Liver (tissue), 9 donors: ENCODE data around the gene ITGA6. TPM values are rescaled to one million over a fixed set of nuclear protein-coding genes. Genes with fewer than 3 reads are reported as not detected.

ENCODE experiments used
- DNase-seq: peaks from one replicate; pipeline ENCODE4 v3.0.0-alpha.2; 2017; ENCODE audit warnings: low spot score
- H3K27ac ChIP-seq, 2 donors: one replicate each; pipeline ENCODE4 v1.7.0; 2013; ENCODE audit warnings: inconsistent platforms in 2 of 2, low read length in 2 of 2, control low read depth in 1 of 2, low read depth in 1 of 2, mild to moderate bottlenecking in 1 of 2
- H3K27me3 ChIP-seq, 4 donors: one replicate each; pipeline versions ENCODE4 v1.6.1 to v1.7.0; 2013; ENCODE audit warnings: low read length in 3 of 4, inconsistent platforms in 1 of 4, mild to moderate bottlenecking in 1 of 4, moderate library complexity in 1 of 4; ENCODE audit not compliant: control insufficient read depth in 4 of 4, insufficient read depth in 4 of 4
- H3K36me3 ChIP-seq, 4 donors: one replicate each; pipeline versions ENCODE4 v1.6.1 to v1.7.0; 2013; ENCODE audit warnings: low read length in 3 of 4, mild to moderate bottlenecking in 3 of 4, low read depth in 1 of 4, moderate library complexity in 1 of 4; ENCODE audit not compliant: control insufficient read depth in 4 of 4, insufficient read depth in 3 of 4
- H3K4me1 ChIP-seq, 4 donors: one replicate each; pipeline versions ENCODE4 v1.6.1 to v1.7.0; 2013; ENCODE audit warnings: low read length in 3 of 4, mild to moderate bottlenecking in 3 of 4, moderate library complexity in 1 of 4; ENCODE audit not compliant: control insufficient read depth in 4 of 4, insufficient read depth in 4 of 4
- H3K4me3 ChIP-seq, 3 donors: one replicate each; pipeline versions ENCODE4 v1.6.1 to v1.7.0; 2013; ENCODE audit warnings: low read length in 3 of 3, control low read depth in 1 of 3, low read depth in 1 of 3, mild to moderate bottlenecking in 1 of 3
- H3K9ac ChIP-seq, 2 donors: one replicate each; pipeline ENCODE4 v1.7.0; 2013; ENCODE audit warnings: low read length in 2 of 2, mild to moderate bottlenecking in 2 of 2, moderate library complexity in 2 of 2, control low read depth in 1 of 2, low read depth in 1 of 2
- H3K9me3 ChIP-seq, 4 donors: one replicate each; pipeline versions ENCODE4 v1.6.1 to v1.7.0; 2013; ENCODE audit warnings: low read length in 3 of 4; ENCODE audit not compliant: control insufficient read depth in 4 of 4
- ATF3 ChIP-seq: IDR thresholded peaks from 2 replicates; pipeline ENCODE4 v1.6.1; 2016; ENCODE audit warnings: antibody characterized with exemption
- CTCF ChIP-seq: fragments of 150-350 bp; IDR thresholded peaks from 2 replicates; pipeline ENCODE4 v1.5.1; 2017; ENCODE audit warnings: improper control_type of control experiment, low read depth, low read length; ENCODE audit not compliant: missing input control
- EGR1 ChIP-seq, 2 donors: IDR thresholded peaks; 2 replicates each; pipeline ENCODE4 v1.6.1; 2016 to 2018; ENCODE audit warnings: antibody characterized with exemption in 2 of 2, low read depth in 2 of 2
- FOXA2 ChIP-seq: IDR thresholded peaks from 2 replicates; pipeline ENCODE4 v1.6.1; 2016; ENCODE audit warnings: antibody characterized with exemption
- GABPA ChIP-seq, 2 donors: IDR thresholded peaks in 1 of 2; conservative IDR thresholded peaks in 1 of 2; 2 replicates each; pipeline ENCODE4 v1.6.1; 2016; ENCODE audit warnings: antibody characterized with exemption in 2 of 2, mild to moderate bottlenecking in 1 of 2, moderate library complexity in 1 of 2
- HNF4A ChIP-seq, 2 donors: conservative IDR thresholded peaks; 2 replicates each; pipeline ENCODE4 v1.6.1; 2016; ENCODE audit warnings: antibody characterized with exemption in 2 of 2, mild to moderate bottlenecking in 2 of 2
- HNF4G ChIP-seq: IDR thresholded peaks from 2 replicates; pipeline ENCODE4 v1.6.1; 2016; ENCODE audit warnings: antibody characterized with exemption
- JUND ChIP-seq, 2 donors: IDR thresholded peaks; 2 replicates each; pipeline ENCODE4 v1.6.1; 2016; ENCODE audit warnings: antibody characterized with exemption in 2 of 2
- MAX ChIP-seq: IDR thresholded peaks from 2 replicates; pipeline ENCODE4 v1.6.1; 2016; ENCODE audit warnings: antibody characterized with exemption
- NR2F2 ChIP-seq: IDR thresholded peaks from 2 replicates; pipeline ENCODE4 v1.6.1; 2016; ENCODE audit warnings: antibody characterized with exemption
- REST ChIP-seq: IDR thresholded peaks from 2 replicates; pipeline ENCODE4 v1.6.1; 2016; ENCODE audit warnings: antibody characterized with exemption, mild to moderate bottlenecking
- SP1 ChIP-seq: IDR thresholded peaks from 2 replicates; pipeline ENCODE4 v1.6.1; 2018; ENCODE audit warnings: antibody characterized with exemption, mild to moderate bottlenecking
- TAF1 ChIP-seq: conservative IDR thresholded peaks from 2 replicates; pipeline ENCODE4 v1.6.1; 2016; ENCODE audit warnings: antibody characterized with exemption, mild to moderate bottlenecking
- YY1 ChIP-seq: IDR thresholded peaks from 2 replicates; pipeline ENCODE4 v1.6.1; 2016; ENCODE audit warnings: antibody characterized with exemption, mild to moderate bottlenecking
- WGBS: extraction: QIAGEN DNeasy Blood & Tissue Kit; methylation state at CpG from one replicate; pipeline ENCODE4 v1.1.7; 2013; 5-methylcytosine and 5-hydroxymethylcytosine counted together
- polyA plus RNA-seq, 2 donors: library from polyadenylated mRNA; stranded (reverse) in 1 of 2; unstranded in 1 of 2; fragments of 200-250 nt in 1 of 2; fragments of >200 nt in 1 of 2; fragmentation: Nextera tagmentation in 1 of 2; extraction: Ambion mirVana in 1 of 2; gene quantifications; one replicate each; pipeline versions ENCODE4 v1.2.1 to v1.2.3, GENCODE V29; 2013 to 2015
- total RNA-seq, 2 donors: library from RNA; depleted of rRNA; stranded (reverse); fragments of >200 nt; gene quantifications; one replicate each; pipeline ENCODE4 v1.2.3, GENCODE V29; 2014
- donor health status: healthy.
- donor health status: healthy.
- donor health status: healthy.
- donor health status: healthy.
- donor health status: healthy.

Gene ITGA6
- total and polyA plus RNA-seq, 4 donors, result 5.8 to 21.6 (median 11.4) TPM

- WGBS, result 93% methylated on average over 5 of the region's 5 CpGs
Observed at GRCh38 chr2:172510548-172510947, 83.2 kb downstream of the ITGA6 start.

More at GRCh38 chr2:172510548-172510947, 83.2 kb downstream of the ITGA6 start:
- Histone ChIP-seq H3K27me3 (no peaks in the 10 kb centered on the region), H3K9me3 (peaks cover 10 to 25% (median 19%) of the 10 kb centered on the region in 4 donors), H3K36me3 (no peaks in the 10 kb centered on the region), H3K4me3 (no peak overlapping the region), H3K4me1 (no peaks in the 10 kb centered on the region), H3K27ac (no peak overlapping the region), H3K9ac (no peak overlapping the region)
- DNase-seq, result no peak
- TF ChIP-seq FOXA2 (no peak), YY1 (no peak), HNF4G (no peak), SP1 (no peak), EGR1 (IDR thresholded peaks at IDR 0.05; ENCODE audit: low read depth in 2 of 2) (no peak), GABPA (IDR thresholded peaks at IDR 0.05 in 1 of 2, conservative IDR thresholded peaks at IDR 0.05 in 1 of 2) (no peak), NR2F2 (no peak), JUND (IDR thresholded peaks at IDR 0.05) (no peak), MAX (no peak), TAF1 (no peak), REST (no peak), CTCF (no peak), ATF3 (no peak), HNF4A (conservative IDR thresholded peaks at IDR 0.05) (no peak)
